Measurements from ENCODE around the gene ZNF83.

ZNF83 gene

GRCh38 chr19:52567921-52568320 lies 70.2 kb downstream of the ZNF83 start:
- no peak for DNase-seq (ENCODE audit: low spot score)

GRCh38 chr19:52566588-52566987 lies 71.6 kb downstream of the ZNF83 start:
- DNase-seq (ENCODE audit: low spot score): no peak

DNA sequence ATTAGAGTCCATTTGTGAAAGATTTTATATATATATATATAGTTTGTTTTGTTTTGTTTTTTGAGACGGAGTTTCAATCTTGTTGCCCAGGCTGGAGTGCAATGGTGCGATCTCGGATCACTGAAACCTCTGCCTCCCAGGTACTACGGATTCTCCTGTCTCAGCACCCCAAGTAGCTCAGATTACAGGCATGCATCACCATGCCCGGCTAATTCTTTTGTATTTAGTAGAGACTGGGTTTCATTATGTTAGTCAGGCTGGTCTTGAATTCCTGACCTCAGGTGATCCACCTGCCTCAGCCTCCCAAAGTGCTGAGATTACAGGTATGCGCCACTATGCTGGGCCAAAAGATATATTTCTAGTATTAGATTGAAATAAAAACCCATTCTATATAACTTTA lies 72.0 kb downstream of the ZNF83 start:
- DNase-seq (ENCODE audit: low spot score): no peak

Measured in HuH-7 (cell line).